Measurements from ENCODE around the gene KDM5A. TPM values are rescaled to one million over a fixed set of nuclear protein-coding genes. Genes with fewer than 3 reads are reported as not detected.
"Not testable (repeated sequence)": the region's sequence is repeated elsewhere in the genome, so short reads cannot be mapped to it uniquely, and the experiment has no call there.

The KDM5A gene
- polyA plus RNA-seq, 1 donor (not counting 4 experiments of a cell fraction or from before 2014, with no cell fraction given) = 14.5 TPM

GRCh38 chr12:236445-236844, 152.7 kb downstream of the KDM5A start:
- H3K27ac ChIP-seq (ENCODE audit: control insufficient read depth, insufficient read depth, low read length) = no peak overlapping the region
- no peaks in the 10 kb centered on the region for H3K4me1 ChIP-seq (ENCODE audit: control insufficient read depth, extremely low read depth, insufficient read depth, low read length)
- no peak overlapping the region for H3K9ac ChIP-seq (ENCODE audit: control insufficient read depth, extremely low read depth, insufficient read depth, low read length)
- H3K79me2 ChIP-seq (ENCODE audit: control insufficient read depth, insufficient read depth, low read length) = no peaks in the 10 kb centered on the region
- dilution Hi-C loops (cut with MboI; ENCODE audit: extremely low pct_ligation_motif_present, low sequenced_read_pairs) = no loop called here
- no peak overlapping the region for H2AFZ ChIP-seq (ENCODE audit: control insufficient read depth, low read length)
- no peak overlapping the region for H3K4me2 ChIP-seq (ENCODE audit: control insufficient read depth, extremely low read depth, insufficient read depth, low read depth, low read length)
- FAIRE-seq (no peak), DNase-seq (ENCODE audit: low read depth, low spot score) (no peak)
- no peak for TF ChIP-seq EZH2 (IDR thresholded peaks at IDR 0.05; ENCODE audit: low read length)
- no peak for TF ChIP-seq CTCF (optimal IDR thresholded peaks at IDR 0.05 in 1 of 3, IDR thresholded peaks at IDR 0.05 in 1 of 3, conservative IDR thresholded peaks at IDR 0.05 in 1 of 3; ENCODE audit: extremely low read depth in 1 of 3, insufficient read depth in 2 of 3, low read length in 3 of 3)
- no peaks in the 10 kb centered on the region for H3K27me3 ChIP-seq (ENCODE audit: control insufficient read depth, extremely low read depth, insufficient read depth, low read length)
- no peak overlapping the region for H3K4me3 ChIP-seq (ENCODE audit: control insufficient read depth in 2 of 3, extremely low read depth in 1 of 3, insufficient read depth in 2 of 3, low read depth in 1 of 3, low read length in 3 of 3)
- no peaks in the 10 kb centered on the region for H3K9me1 ChIP-seq (ENCODE audit: control insufficient read depth, extremely low read depth, insufficient read depth, low read length)
- H4K20me1 ChIP-seq (ENCODE audit: control insufficient read depth, extremely low read depth, insufficient read depth, low read length) = no peaks in the 10 kb centered on the region
- H3K9me3 ChIP-seq (ENCODE audit: control insufficient read depth, low read depth, low read length) = no peaks in the 10 kb centered on the region
- H3K36me3 ChIP-seq (ENCODE audit: control insufficient read depth in 2 of 2, extremely low read depth in 1 of 2, insufficient read depth in 2 of 2, low read length in 2 of 2) = no peaks in the 10 kb centered on the region

- H3K27me3 ChIP-seq (ENCODE audit: control insufficient read depth, extremely low read depth, insufficient read depth, low read length); H3K79me2 ChIP-seq (ENCODE audit: control insufficient read depth, insufficient read depth, low read length); FAIRE-seq; H3K36me3 ChIP-seq (ENCODE audit: control insufficient read depth in 2 of 2, extremely low read depth in 1 of 2, insufficient read depth in 2 of 2, low read length in 2 of 2); H3K4me3 ChIP-seq (ENCODE audit: control insufficient read depth in 2 of 3, extremely low read depth in 1 of 3, insufficient read depth in 2 of 3, low read depth in 1 of 3, low read length in 3 of 3); H3K4me2 ChIP-seq (ENCODE audit: control insufficient read depth, extremely low read depth, insufficient read depth, low read depth, low read length); DNase-seq (ENCODE audit: low read depth, low spot score); dilution Hi-C loops (cut with MboI; ENCODE audit: extremely low pct_ligation_motif_present, low sequenced_read_pairs); H3K27ac ChIP-seq (ENCODE audit: control insufficient read depth, insufficient read depth, low read length); H3K9me1 ChIP-seq (ENCODE audit: control insufficient read depth, extremely low read depth, insufficient read depth, low read length); H2AFZ ChIP-seq (ENCODE audit: control insufficient read depth, low read length); H3K4me1 ChIP-seq (ENCODE audit: control insufficient read depth, extremely low read depth, insufficient read depth, low read length); H4K20me1 ChIP-seq (ENCODE audit: control insufficient read depth, extremely low read depth, insufficient read depth, low read length); H3K9ac ChIP-seq (ENCODE audit: control insufficient read depth, extremely low read depth, insufficient read depth, low read length); H3K9me3 ChIP-seq (ENCODE audit: control insufficient read depth, low read depth, low read length): not testable (repeated sequence)
These were observed 153.2 kb downstream of the KDM5A start for GRCh38 chr12:235967-236366.

GRCh38 chr12:234891-235415, 154.2 kb downstream of the KDM5A start:
- Histone ChIP-seq H3K4me2 (ENCODE audit: control insufficient read depth, extremely low read depth, insufficient read depth, low read depth, low read length) (no peak overlapping the region), H3K27ac (ENCODE audit: control insufficient read depth, insufficient read depth, low read length) (no peak overlapping the region), H3K36me3 (ENCODE audit: control insufficient read depth in 2 of 2, extremely low read depth in 1 of 2, insufficient read depth in 2 of 2, low read length in 2 of 2) (no peaks in the 10 kb centered on the region), H3K27me3 (ENCODE audit: control insufficient read depth, extremely low read depth, insufficient read depth, low read length) (peaks cover 5% of the 10 kb centered on the region), H2AFZ (ENCODE audit: control insufficient read depth, low read length) (no peak overlapping the region), H3K4me3 (ENCODE audit: control insufficient read depth in 2 of 3, extremely low read depth in 1 of 3, insufficient read depth in 2 of 3, low read depth in 1 of 3, low read length in 3 of 3) (no peak overlapping the region), H3K79me2 (ENCODE audit: control insufficient read depth, insufficient read depth, low read length) (no peaks in the 10 kb centered on the region), H3K9me3 (ENCODE audit: control insufficient read depth, low read depth, low read length) (no peaks in the 10 kb centered on the region), H4K20me1 (ENCODE audit: control insufficient read depth, extremely low read depth, insufficient read depth, low read length) (no peaks in the 10 kb centered on the region), H3K4me1 (ENCODE audit: control insufficient read depth, extremely low read depth, insufficient read depth, low read length) (no peaks in the 10 kb centered on the region), H3K9me1 (ENCODE audit: control insufficient read depth, extremely low read depth, insufficient read depth, low read length) (no peaks in the 10 kb centered on the region), H3K9ac (ENCODE audit: control insufficient read depth, extremely low read depth, insufficient read depth, low read length) (no peak overlapping the region)
- no peak for FAIRE-seq
- dilution Hi-C loops (cut with MboI; ENCODE audit: extremely low pct_ligation_motif_present, low sequenced_read_pairs) = no loop called here
- no peak for DNase-seq (ENCODE audit: low read depth, low spot score)
- TF ChIP-seq EZH2 (IDR thresholded peaks at IDR 0.05; ENCODE audit: low read length) (no peak), CTCF (optimal IDR thresholded peaks at IDR 0.05 in 1 of 3, IDR thresholded peaks at IDR 0.05 in 1 of 3, conservative IDR thresholded peaks at IDR 0.05 in 1 of 3; ENCODE audit: extremely low read depth in 1 of 3, insufficient read depth in 2 of 3, low read length in 3 of 3) (no peak)

All from keratinocyte (primary cell).